Chondrocyte (in vitro differentiated cells): ENCODE measurements around the gene ARNT2. TPM values are rescaled to one million over a fixed set of nuclear protein-coding genes. Genes with fewer than 3 reads are reported as not detected.

Experiments used
- DNase-seq: peaks from one replicate; pipeline ENCODE4 v3.0.0; 2021; ENCODE audit warnings: mixed read lengths, low spot score
- H3K27ac Mint-ChIP-seq: one replicate; pipeline ENCODE4 v1.8.0; 2021; ENCODE audit warnings: mild to moderate bottlenecking, moderate library complexity, mixed read lengths; ENCODE audit not compliant: unreplicated experiment
- H3K27me3 Mint-ChIP-seq: 2 replicates; pipeline ENCODE4 v1.8.0; 2021; ENCODE audit warnings: low read depth, mixed read lengths
- H3K36me3 Mint-ChIP-seq: 2 replicates; pipeline ENCODE4 v1.8.0; 2021; ENCODE audit warnings: low read depth, mixed read lengths
- H3K4me1 Mint-ChIP-seq: 2 replicates; pipeline ENCODE4 v1.8.0; 2021; ENCODE audit warnings: low read depth, mild to moderate bottlenecking, mixed read lengths
- H3K4me3 Mint-ChIP-seq: one replicate; pipeline ENCODE4 v1.8.0; 2021; ENCODE audit warnings: mild to moderate bottlenecking, moderate library complexity, mixed read lengths; ENCODE audit not compliant: unreplicated experiment
- H3K9me3 Mint-ChIP-seq: 2 replicates; pipeline ENCODE4 v1.8.0; 2021; ENCODE audit warnings: low read depth, mixed read lengths
- CTCF ChIP-seq: fragments of 200-600 bp; sonication (generic); IDR thresholded peaks from 2 replicates; pipeline ENCODE4 v1.5.0; 2021; ENCODE audit warnings: antibody characterized with exemption, mild to moderate bottlenecking, moderate library complexity
- total RNA-seq: library from RNA; stranded (reverse); gene quantifications from 3 replicates; pipeline ENCODE4 v1.2.1, GENCODE V29; 2021

ARNT2 gene
- total RNA-seq, 1 donor from 2014 or later, result 20.2 TPM

GRCh38 chr15:80594091-80594889, 190.1 kb downstream of the ARNT2 start:
- no peak overlapping the region for H3K4me3 Mint-ChIP-seq
- no peak for TF ChIP-seq CTCF
- peaks cover 12% of the 10 kb centered on the region for H3K36me3 Mint-ChIP-seq
- H3K4me1 Mint-ChIP-seq, result peaks cover 4% of the 10 kb centered on the region
- H3K27ac Mint-ChIP-seq, result no peak overlapping the region
- no peak for DNase-seq
- no peaks in the 10 kb centered on the region for H3K27me3 Mint-ChIP-seq
- H3K9me3 Mint-ChIP-seq, result peaks cover 4% of the 10 kb centered on the region

- peaks cover 10% of the 10 kb centered on the region for H3K9me3 Mint-ChIP-seq
- H3K4me3 Mint-ChIP-seq, result no peak overlapping the region
- peaks cover 12% of the 10 kb centered on the region for H3K36me3 Mint-ChIP-seq
- H3K27me3 Mint-ChIP-seq, result no peaks in the 10 kb centered on the region
- no peak overlapping the region for H3K27ac Mint-ChIP-seq
- peaks cover 4% of the 10 kb centered on the region for H3K4me1 Mint-ChIP-seq
- DNase-seq, result no peak
- no peak for TF ChIP-seq CTCF
Observed at GRCh38 chr15:80595396-80595795, 191.2 kb downstream of the ARNT2 start.

- H3K27me3 Mint-ChIP-seq, result no peaks in the 10 kb centered on the region
- H3K27ac Mint-ChIP-seq, result no peak overlapping the region
- peaks cover 10% of the 10 kb centered on the region for H3K9me3 Mint-ChIP-seq
- H3K36me3 Mint-ChIP-seq, result peaks cover 9% of the 10 kb centered on the region
- TF ChIP-seq CTCF, result no peak
- H3K4me3 Mint-ChIP-seq, result no peak overlapping the region
- no peak for DNase-seq
- peaks cover 4% of the 10 kb centered on the region for H3K4me1 Mint-ChIP-seq
Observed at GRCh38 chr15:80596521-80596976, 192.4 kb downstream of the ARNT2 start.

- Mint-ChIP-seq H3K9me3 (peaks cover 10% of the 10 kb centered on the region), H3K4me3 (no peak overlapping the region), H3K27ac (no peak overlapping the region), H3K27me3 (no peaks in the 10 kb centered on the region), H3K4me1 (peaks cover 4% of the 10 kb centered on the region), H3K36me3 (peaks cover 9% of the 10 kb centered on the region)
- TF ChIP-seq CTCF, result no peak
- DNase-seq, result no peak
Observed at GRCh38 chr15:80597076-80597475, 192.9 kb downstream of the ARNT2 start.

GRCh38 chr15:80599359-80599758, 195.2 kb downstream of the ARNT2 start:
- DNase-seq, result no peak
- Mint-ChIP-seq H3K9me3 (peaks cover 10% of the 10 kb centered on the region), H3K4me3 (no peak overlapping the region), H3K27ac (no peak overlapping the region), H3K36me3 (peaks cover 5% of the 10 kb centered on the region), H3K27me3 (no peaks in the 10 kb centered on the region), H3K4me1 (peaks cover 7% of the 10 kb centered on the region)
- TF ChIP-seq CTCF, result no peak
